ENCODE measurements around the gene ITGB2.

DNA sequence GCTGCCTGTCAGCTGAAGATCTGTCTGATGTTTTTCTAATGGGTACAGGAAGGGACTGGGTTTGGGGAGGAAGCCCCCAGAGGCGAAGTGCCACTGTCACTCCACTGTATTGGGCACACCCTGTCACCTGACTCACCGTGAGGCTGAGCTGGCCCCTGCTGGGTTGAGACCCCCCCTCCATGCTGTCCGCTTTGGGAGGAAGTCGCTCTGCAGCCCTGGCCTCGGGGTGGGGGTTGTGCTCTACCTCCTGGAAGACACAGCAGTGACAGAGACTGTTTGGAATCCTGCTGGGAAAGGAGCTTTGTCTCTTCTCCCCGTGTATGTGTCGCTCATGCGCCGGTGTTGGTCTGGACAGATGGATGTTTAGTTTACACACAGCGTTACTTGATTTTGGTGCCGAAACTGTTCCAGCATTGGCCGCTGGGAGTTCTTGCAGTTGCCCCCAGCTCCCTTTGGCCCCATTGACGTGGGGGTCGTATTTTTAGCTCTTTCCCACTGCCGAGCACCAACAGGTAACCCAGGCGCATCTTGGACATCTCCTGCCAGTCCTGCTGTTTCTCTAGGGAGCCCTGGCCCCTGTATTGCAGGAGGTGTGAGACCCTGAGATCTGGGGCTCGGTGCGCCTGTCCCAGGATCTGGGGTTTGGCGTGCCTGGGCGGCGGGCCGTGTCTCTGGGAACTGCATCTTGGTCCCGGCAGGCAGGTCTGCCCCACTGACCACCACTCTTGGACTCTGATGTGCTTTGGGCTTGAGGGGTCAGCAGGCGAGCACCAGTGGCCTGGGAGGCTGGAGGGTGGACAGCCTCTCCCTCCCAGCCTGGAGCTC lies 49.4 kb upstream of the ITGB2 start:
- TF ChIP-seq, protein P1, sequence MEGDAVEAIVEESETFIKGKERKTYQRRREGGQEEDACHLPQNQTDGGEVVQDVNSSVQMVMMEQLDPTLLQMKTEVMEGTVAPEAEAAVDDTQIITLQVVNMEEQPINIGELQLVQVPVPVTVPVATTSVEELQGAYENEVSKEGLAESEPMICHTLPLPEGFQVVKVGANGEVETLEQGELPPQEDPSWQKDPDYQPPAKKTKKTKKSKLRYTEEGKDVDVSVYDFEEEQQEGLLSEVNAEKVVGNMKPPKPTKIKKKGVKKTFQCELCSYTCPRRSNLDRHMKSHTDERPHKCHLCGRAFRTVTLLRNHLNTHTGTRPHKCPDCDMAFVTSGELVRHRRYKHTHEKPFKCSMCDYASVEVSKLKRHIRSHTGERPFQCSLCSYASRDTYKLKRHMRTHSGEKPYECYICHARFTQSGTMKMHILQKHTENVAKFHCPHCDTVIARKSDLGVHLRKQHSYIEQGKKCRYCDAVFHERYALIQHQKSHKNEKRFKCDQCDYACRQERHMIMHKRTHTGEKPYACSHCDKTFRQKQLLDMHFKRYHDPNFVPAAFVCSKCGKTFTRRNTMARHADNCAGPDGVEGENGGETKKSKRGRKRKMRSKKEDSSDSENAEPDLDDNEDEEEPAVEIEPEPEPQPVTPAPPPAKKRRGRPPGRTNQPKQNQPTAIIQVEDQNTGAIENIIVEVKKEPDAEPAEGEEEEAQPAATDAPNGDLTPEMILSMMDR (IDR thresholded peaks at IDR 0.05), result no peak
- no peak for TF ChIP-seq POLR2A (IDR thresholded peaks at IDR 0.05)
